Gastrocnemius medialis (tissue), 4 donors: ENCODE measurements around the gene ENG. TPM values are rescaled to one million over a fixed set of nuclear protein-coding genes. Genes with fewer than 3 reads are reported as not detected.
A peak's percentile ranks its signal among the peaks of the same experiment; 100 is the strongest.

Source experiments
- ATAC-seq, 2 donors: fragments of 150-250 bp; one replicate each; pipeline ENCODE4 v1.9.1; 2016
- DNase-seq, 2 donors: peaks; one replicate each; pipeline ENCODE4 v3.0.0-alpha.2; 2019
- H3K27ac ChIP-seq, 4 donors: fragments of 200-600 bp; sonication (generic); 1 replicate in 1 of 4; 2 replicates in 3 of 4; pipeline ENCODE4 v1.5.1; 2016 to 2018; ENCODE audit warnings: mild to moderate bottlenecking in 2 of 4, moderate library complexity in 1 of 4
- H3K27me3 ChIP-seq, 3 donors: fragments of 200-600 bp; sonication (generic) in 2 of 3; 1 replicate in 1 of 3; 2 replicates in 2 of 3; pipeline versions ENCODE4 v1.5.1 to v1.6.0; 2016 to 2019; ENCODE audit warnings: mild to moderate bottlenecking in 1 of 3, moderate library complexity in 1 of 3
- H3K36me3 ChIP-seq, 2 donors: fragments of 200-600 bp; sonication (generic) in 1 of 2; one replicate each; pipeline ENCODE4 v1.5.1; 2017 to 2018
- H3K4me1 ChIP-seq, 2 donors: fragments of 200-600 bp; sonication (generic) in 1 of 2; one replicate each; pipeline ENCODE4 v1.5.1; 2016 to 2017; ENCODE audit warnings: mild to moderate bottlenecking in 2 of 2
- H3K4me3 ChIP-seq, 4 donors: fragments of 200-600 bp; sonication (generic) in 3 of 4; 1 replicate in 1 of 4; 2 replicates in 3 of 4; pipeline ENCODE4 v1.5.1; 2016 to 2019; ENCODE audit warnings: mild to moderate bottlenecking in 2 of 4
- H3K9me3 ChIP-seq, 3 donors: fragments of 200-600 bp; sonication (generic) in 2 of 3; 1 replicate in 1 of 3; 2 replicates in 2 of 3; pipeline ENCODE4 v1.5.1; 2016 to 2019
- POLR2A ChIP-seq, 2 donors: fragments of 450-650 bp; IDR thresholded peaks; one replicate each; pipeline ENCODE4 v1.6.1; 2017; ENCODE audit warnings: antibody characterized with exemption in 2 of 2, mild to moderate bottlenecking in 2 of 2, moderate library complexity in 2 of 2
- in situ Hi-C, 4 donors: fragments of 200-750 bp; cut with MboI; loops; one replicate each; pipeline versions ENCODE4 v1.15.0 to v1.8.0; 2017; ENCODE audit warnings: low sequenced_read_pairs in 4 of 4
- intact Hi-C: fragments of 100-400 bp; cut with DNase I; formaldehyde crosslinking; loops from one replicate; pipeline ENCODE4 v1.15.1; 2023; ENCODE audit warnings: low total_unique reads
- total RNA-seq, 4 donors: library from RNA; depleted of rRNA; stranded (reverse); fragments of >200 nt; gene quantifications; one replicate each; pipeline versions ENCODE4 v1.1.0 to v1.2.3, GENCODE V29; 2016
- TF ChIP-seq, protein P1 (sequence below), 5 experiments: fragments of 450-650 bp in 3 of 5; fragments of 200-600 bp in 2 of 5; sonication (generic) in 2 of 5; IDR thresholded peaks in 4 of 5; conservative IDR thresholded peaks in 1 of 5; 1 replicate in 4 of 5; 2 replicates in 1 of 5; pipeline ENCODE4 v1.5.1; 2016 to 2019; ENCODE audit warnings: antibody characterized with exemption in 5 of 5, mild to moderate bottlenecking in 3 of 5, moderate library complexity in 3 of 5

Gene ENG
- total RNA-seq, 4 donors from 2014 or later: 27.4 to 49.8 (median 32.6) TPM

DNA sequence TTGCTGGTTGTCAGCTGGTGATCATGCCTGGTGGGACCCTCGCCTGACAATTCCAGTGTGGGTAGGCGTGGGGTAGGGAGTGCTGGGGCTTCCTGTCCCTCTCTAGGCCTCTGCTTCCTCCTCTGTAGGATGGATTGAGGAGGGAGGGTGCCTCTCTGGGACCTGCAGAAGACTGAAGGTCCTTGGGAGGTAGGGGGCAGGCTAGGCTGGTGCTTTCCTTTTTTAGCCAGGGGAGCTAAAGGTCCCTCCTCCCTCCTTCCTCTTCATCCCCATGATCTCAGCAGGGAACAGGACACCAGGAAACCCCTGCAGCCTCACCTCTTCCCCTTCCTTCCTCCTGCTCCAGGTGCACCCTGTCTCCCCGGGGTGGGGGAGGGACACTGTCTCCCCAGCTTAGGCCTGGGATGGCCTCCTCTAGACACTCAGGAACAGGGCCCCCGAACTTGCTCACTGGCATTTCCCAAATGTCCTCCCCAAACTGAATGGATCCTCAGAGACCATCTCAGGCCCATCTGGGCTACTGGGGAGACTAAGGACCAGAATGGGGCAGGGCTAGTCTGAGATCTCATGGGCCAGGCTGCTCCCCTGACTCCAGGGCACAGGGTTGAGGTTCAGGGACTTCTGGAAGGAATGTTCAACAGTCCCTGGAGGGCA, 84.4 kb downstream of the ENG start:
- in situ Hi-C loops: no loop called here
- Histone ChIP-seq H3K9me3 (no peaks in the 10 kb centered on the region), H3K4me3 (peak overlapping the region; percentile 58 to 69 (median 66)), H3K4me1 (peaks cover 11 to 18% of the 10 kb centered on the region in 2 donors), H3K36me3 (no peaks in the 10 kb centered on the region), H3K27me3 (no peaks in the 10 kb centered on the region), H3K27ac (peak overlapping the region; percentile 56 to 81 (median 76))
- TF ChIP-seq POLR2A (IDR thresholded peaks at IDR 0.05): no peak
- no peak for DNase-seq
- intact Hi-C loops: no loop called here
- ATAC-seq: no peak

DNA sequence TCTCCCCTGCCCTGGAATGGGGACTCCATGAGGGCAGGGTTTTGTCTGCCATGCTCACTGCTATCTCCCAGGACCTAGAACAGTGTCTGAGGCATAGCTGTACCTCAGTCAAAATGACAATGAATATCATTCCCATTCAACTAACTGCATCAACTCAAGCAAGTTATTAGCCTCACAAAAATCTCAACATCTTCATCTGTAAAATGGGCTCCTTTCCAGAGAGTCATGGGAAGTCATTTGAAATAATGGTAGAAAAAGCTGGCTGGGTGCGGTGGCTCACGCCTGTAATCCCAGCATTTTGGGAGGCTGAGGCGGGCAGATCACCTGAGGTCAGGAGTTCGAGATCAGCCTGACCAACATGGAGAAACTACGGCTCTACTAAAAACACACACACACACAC, 85.4 kb downstream of the ENG start:
- no peaks in the 10 kb centered on the region for H3K9me3 ChIP-seq
- in situ Hi-C loops (no loop called here), intact Hi-C loops (no loop called here)
- peak overlapping the region; percentile 65 to 81 (median 76) for H3K27ac ChIP-seq
- H3K4me1 ChIP-seq: peaks cover 11 to 18% of the 10 kb centered on the region in 2 donors
- no peaks in the 10 kb centered on the region for H3K27me3 ChIP-seq
- peak overlapping the region in 2 of 4 donors; percentile 18 to 63 for H3K4me3 ChIP-seq
- ATAC-seq (no peak), DNase-seq (no peak)
- H3K36me3 ChIP-seq: no peaks in the 10 kb centered on the region
- TF ChIP-seq, protein P1, sequence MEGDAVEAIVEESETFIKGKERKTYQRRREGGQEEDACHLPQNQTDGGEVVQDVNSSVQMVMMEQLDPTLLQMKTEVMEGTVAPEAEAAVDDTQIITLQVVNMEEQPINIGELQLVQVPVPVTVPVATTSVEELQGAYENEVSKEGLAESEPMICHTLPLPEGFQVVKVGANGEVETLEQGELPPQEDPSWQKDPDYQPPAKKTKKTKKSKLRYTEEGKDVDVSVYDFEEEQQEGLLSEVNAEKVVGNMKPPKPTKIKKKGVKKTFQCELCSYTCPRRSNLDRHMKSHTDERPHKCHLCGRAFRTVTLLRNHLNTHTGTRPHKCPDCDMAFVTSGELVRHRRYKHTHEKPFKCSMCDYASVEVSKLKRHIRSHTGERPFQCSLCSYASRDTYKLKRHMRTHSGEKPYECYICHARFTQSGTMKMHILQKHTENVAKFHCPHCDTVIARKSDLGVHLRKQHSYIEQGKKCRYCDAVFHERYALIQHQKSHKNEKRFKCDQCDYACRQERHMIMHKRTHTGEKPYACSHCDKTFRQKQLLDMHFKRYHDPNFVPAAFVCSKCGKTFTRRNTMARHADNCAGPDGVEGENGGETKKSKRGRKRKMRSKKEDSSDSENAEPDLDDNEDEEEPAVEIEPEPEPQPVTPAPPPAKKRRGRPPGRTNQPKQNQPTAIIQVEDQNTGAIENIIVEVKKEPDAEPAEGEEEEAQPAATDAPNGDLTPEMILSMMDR (IDR thresholded peaks at IDR 0.05 in 4 of 5, conservative IDR thresholded peaks at IDR 0.05 in 1 of 5): no peak
- TF ChIP-seq POLR2A (IDR thresholded peaks at IDR 0.05): no peak

DNA sequence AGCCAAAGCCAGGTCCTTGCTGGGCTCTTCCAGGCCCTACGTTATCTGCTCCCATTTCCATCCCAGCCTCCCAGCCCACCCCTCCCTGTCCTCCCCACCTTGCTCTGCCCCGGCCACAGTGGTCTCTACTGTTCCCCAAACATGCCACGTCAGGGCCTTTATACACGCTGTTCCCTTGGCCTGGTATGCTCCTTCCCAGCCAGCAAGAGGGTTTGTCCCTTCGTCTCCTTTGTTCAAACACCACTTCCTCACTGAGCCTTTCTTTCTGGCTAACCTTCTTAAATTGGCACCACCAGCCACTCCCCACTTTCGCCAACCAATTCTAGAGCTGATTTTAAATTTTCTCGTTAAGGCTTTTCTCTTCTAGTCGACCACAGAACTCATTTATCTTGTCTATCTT, 85.8 kb downstream of the ENG start:
- no peaks in the 10 kb centered on the region for H3K36me3 ChIP-seq
- DNase-seq (no peak), ATAC-seq (no peak)
- in situ Hi-C loops (no loop called here), intact Hi-C loops (no loop called here)
- peak overlapping the region; percentile 65 to 81 (median 76) for H3K27ac ChIP-seq
- TF ChIP-seq, protein P1 (IDR thresholded peaks at IDR 0.05 in 4 of 5, conservative IDR thresholded peaks at IDR 0.05 in 1 of 5): no peak
- no peak for TF ChIP-seq POLR2A (IDR thresholded peaks at IDR 0.05)
- H3K27me3 ChIP-seq: no peaks in the 10 kb centered on the region
- no peaks in the 10 kb centered on the region for H3K9me3 ChIP-seq
- H3K4me3 ChIP-seq: peak overlapping the region in 2 of 4 donors; percentile 18 to 63
- H3K4me1 ChIP-seq: peaks cover 11 to 18% of the 10 kb centered on the region in 2 donors

DNA sequence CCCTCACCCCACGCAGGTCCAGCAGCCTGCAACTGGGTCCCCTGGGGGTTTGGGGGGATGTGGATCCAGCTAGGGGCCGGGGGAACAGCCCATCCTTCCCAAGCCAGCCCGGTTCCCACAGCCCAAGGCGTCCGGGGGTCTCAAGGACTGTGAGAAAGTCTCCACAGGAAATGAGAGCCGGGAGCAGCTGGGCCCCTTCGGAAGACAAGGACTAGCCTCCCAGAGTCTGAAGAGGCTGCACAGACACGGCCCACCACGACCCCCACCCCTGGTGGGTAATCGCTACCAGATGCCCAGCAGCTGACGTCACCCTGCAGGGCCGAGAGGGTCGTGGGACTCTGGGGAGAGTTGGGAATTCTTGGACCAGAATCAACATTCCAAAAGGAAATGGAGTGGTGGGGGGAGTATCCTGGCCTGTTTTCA, 86.5 kb downstream of the ENG start:
- Histone ChIP-seq H3K4me1 (peaks cover 11 to 18% of the 10 kb centered on the region in 2 donors), H3K27ac (peak overlapping the region; percentile 65 to 81 (median 76)), H3K4me3 (peak overlapping the region in 3 of 4 donors; percentile 8 to 63 (median 18)), H3K27me3 (no peaks in the 10 kb centered on the region), H3K9me3 (no peaks in the 10 kb centered on the region), H3K36me3 (no peaks in the 10 kb centered on the region)
- DNase-seq: no peak
- ATAC-seq: no peak
- TF ChIP-seq, protein P1 (IDR thresholded peaks at IDR 0.05 in 4 of 5, conservative IDR thresholded peaks at IDR 0.05 in 1 of 5): no peak
- TF ChIP-seq POLR2A (IDR thresholded peaks at IDR 0.05): no peak
- intact Hi-C loops (no loop called here), in situ Hi-C loops (no loop called here)

DNA sequence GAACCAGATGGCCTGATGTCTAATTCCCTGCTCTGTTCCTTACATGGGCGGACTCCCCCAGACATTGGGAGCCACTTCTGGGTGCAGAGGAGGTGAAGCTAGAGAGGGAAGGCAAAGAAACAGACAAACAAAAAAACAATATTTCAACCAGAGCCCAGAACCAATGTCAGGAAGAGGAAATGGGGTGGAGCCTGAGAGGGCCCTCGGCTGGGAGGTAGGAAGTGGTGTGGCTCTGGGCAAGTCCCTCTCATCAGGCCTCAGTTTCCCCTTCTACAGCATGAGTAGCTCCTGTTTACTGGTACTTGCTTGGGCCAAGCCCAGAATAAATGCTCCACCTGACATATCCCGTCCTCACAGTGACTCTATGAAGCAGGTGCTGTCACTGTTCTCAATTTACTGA, 87.0 kb downstream of the ENG start:
- peak overlapping the region in 3 of 4 donors; percentile 8 to 63 (median 18) for H3K4me3 ChIP-seq

More for the DNA sequence above, 87.0 kb downstream of the ENG start:
- Histone ChIP-seq H3K27me3 (no peaks in the 10 kb centered on the region), H3K4me1 (peaks cover 11 to 18% of the 10 kb centered on the region in 2 donors), H3K27ac (peak overlapping the region; percentile 65 to 81 (median 76)), H3K9me3 (no peaks in the 10 kb centered on the region), H3K36me3 (no peaks in the 10 kb centered on the region)
- intact Hi-C loops: no loop called here
- in situ Hi-C loops: no loop called here
- DNase-seq (no peak), ATAC-seq (no peak)
- TF ChIP-seq, protein P1 (IDR thresholded peaks at IDR 0.05 in 4 of 5, conservative IDR thresholded peaks at IDR 0.05 in 1 of 5): no peak
- TF ChIP-seq POLR2A (IDR thresholded peaks at IDR 0.05): no peak
